Measurements from ENCODE around the gene ABHD3. TPM values are rescaled to one million over a fixed set of nuclear protein-coding genes. Genes with fewer than 3 reads are reported as not detected.
"Not testable (repeated sequence)": the region's sequence is repeated elsewhere in the genome, so short reads cannot be mapped to it uniquely, and the experiment has no call there.

The ABHD3 gene
- total RNA-seq, 2 experiments from 2014 or later, result 154 to 169 TPM

- Histone ChIP-seq H3K4me2 (ENCODE audit: low read length) (peak within 1 kb of the TSS; percentile 75), H2AFZ (ENCODE audit: low read length) (peak within 1 kb of the TSS; percentile 96), H3K79me2 (ENCODE audit: insufficient read depth, low read depth, low read length) (peaks cover 52% of the 10 kb centered on the region), H3K27ac (ENCODE audit: low read depth, low read length, poor library complexity, severe bottlenecking) (peak within 1 kb of the TSS; percentile 92), H3K9me3 (ENCODE audit: low read length) (peaks cover 16% of the 10 kb centered on the region; the same call in 1 of the 2 replicates), H4K20me1 (ENCODE audit: insufficient read depth, low read length) (peaks cover 19% of the 10 kb centered on the region), H3K9me2 (ENCODE audit: insufficient read depth, low read length) (no peaks in the 10 kb centered on the region), H3K4me1 (ENCODE audit: insufficient read depth, low read length, poor library complexity, severe bottlenecking) (peaks cover 20% of the 10 kb centered on the region), H3K4me3 (ENCODE audit: low read depth, low read length, poor library complexity, severe bottlenecking) (peak within 1 kb of the TSS; percentile 87), H3K36me3 (ENCODE audit: insufficient read depth, low read length) (peaks cover 47% of the 10 kb centered on the region)
- DNase-seq (ENCODE audit: low spot score), result peak; percentile 96
- TSS peak; percentile 88 for BruUV-seq (replicated peaks)
- intact Hi-C loops (cut with micrococcal nuclease; ENCODE audit: unreplicated experiment), result loop anchor here (1.0 to 10.0 kb wide), 4 partner anchors 12 to 242 kb away; partner anchors contain the start of genes ABHD3, ESCO1 and MIB1
- TF ChIP-seq EZH2phosphoT487 (IDR thresholded peaks at IDR 0.05; ENCODE audit: borderline replicate concordance, low read depth, low read length), result no peak
- peak; percentile 86 for TF ChIP-seq CTCF (conservative IDR thresholded peaks at IDR 0.05; ENCODE audit: low read length)
- ChIA-PET POLR2A (interaction anchor here (0.7 to 3.5 kb wide), 12 partner anchors 10 to 1868 kb away, joined by 3 to 49 read pairs (median 4); partner anchors contain the start of genes ESCO1 and MIB1), CTCF (ENCODE audit: unreplicated experiment) (interaction anchor here (0.5 to 1.9 kb wide), 4 partner anchors 11 to 329 kb away, joined by 3 to 17 read pairs (median 3); partner anchors contain the start of gene ESCO1)
Measured at GRCh38 chr18:21612125-21613039, 92.2 kb downstream of the ABHD3 start, which contains the start of gene SNRPD1. Gene SNRPD1 (plus strand): TSS chr18:21612314. CDS start chr18:21612430, 116 bp downstream.

GRCh38 chr18:21611401-21612124, 93.0 kb downstream of the ABHD3 start:
- Histone ChIP-seq H3K27ac (ENCODE audit: low read depth, low read length, poor library complexity, severe bottlenecking) (peak overlapping the region; percentile 92), H3K36me3 (ENCODE audit: insufficient read depth, low read length) (peaks cover 38% of the 10 kb centered on the region), H2AFZ (ENCODE audit: low read length) (peak overlapping the region; percentile 96), H3K9me3 (ENCODE audit: low read length) (peaks cover 16% of the 10 kb centered on the region; the same call in 1 of the 2 replicates), H3K4me3 (ENCODE audit: low read depth, low read length, poor library complexity, severe bottlenecking) (peak overlapping the region; percentile 87), H3K4me2 (ENCODE audit: low read length) (peak overlapping the region; percentile 75), H3K4me1 (ENCODE audit: insufficient read depth, low read length, poor library complexity, severe bottlenecking) (peaks cover 20% of the 10 kb centered on the region), H4K20me1 (ENCODE audit: insufficient read depth, low read length) (peaks cover 14% of the 10 kb centered on the region; the same call in 1 of the 2 replicates), H3K79me2 (ENCODE audit: insufficient read depth, low read depth, low read length) (peaks cover 44% of the 10 kb centered on the region)
- ChIA-PET POLR2A (interaction anchor here (0.7 to 3.5 kb wide), 6 partner anchors 9 to 129 kb away, joined by 3 to 49 read pairs (median 4); partner anchors contain the start of genes ESCO1 and MIB1), CTCF (ENCODE audit: unreplicated experiment) (interaction anchor here (1.9 kb wide), 1 partner anchor 11 kb away, joined by 17 read pairs; the partner anchor contains the start of gene ESCO1)
- DNase-seq (ENCODE audit: low spot score), result peak; percentile 26
- H3K9me2 ChIP-seq (ENCODE audit: insufficient read depth, low read length), result not testable (repeated sequence)
- BruUV-seq (replicated peaks), result TSS peak; percentile 79
- intact Hi-C loops (cut with micrococcal nuclease; ENCODE audit: unreplicated experiment), result loop anchor here (1.0 to 10.0 kb wide), 4 partner anchors 11 to 243 kb away; partner anchors contain the start of genes ABHD3, ESCO1 and MIB1

- POLR2A ChIA-PET, result interaction anchor here (1.5 kb wide), 1 partner anchor 8 kb away, joined by 5 read pairs; no protein-coding TSS in a partner anchor
- peak overlapping the region; percentile 71; the same call in 1 of the 2 replicates for H2AFZ ChIP-seq (ENCODE audit: low read length)
- no peaks in the 10 kb centered on the region for H3K9me2 ChIP-seq (ENCODE audit: insufficient read depth, low read length)
- no peaks in the 10 kb centered on the region for H3K36me3 ChIP-seq (ENCODE audit: insufficient read depth, low read length)
- no peak overlapping the region for H3K4me3 ChIP-seq (ENCODE audit: low read depth, low read length, poor library complexity, severe bottlenecking)
- H3K9me3 ChIP-seq (ENCODE audit: low read length), result no peaks in the 10 kb centered on the region
- H3K79me2 ChIP-seq (ENCODE audit: insufficient read depth, low read depth, low read length), result no peaks in the 10 kb centered on the region
- CTCF ChIA-PET (ENCODE audit: unreplicated experiment), result no interaction called here
- intact Hi-C loops (cut with micrococcal nuclease; ENCODE audit: unreplicated experiment), result loop anchor here (10.0 kb wide), 1 partner anchor 490 kb away; the partner anchor contains the start of gene ROCK1
- TF ChIP-seq CTCF (conservative IDR thresholded peaks at IDR 0.05; ENCODE audit: low read length) (no peak), EZH2phosphoT487 (IDR thresholded peaks at IDR 0.05; ENCODE audit: borderline replicate concordance, low read depth, low read length) (no peak)
- H4K20me1 ChIP-seq (ENCODE audit: insufficient read depth, low read length), result no peaks in the 10 kb centered on the region
- H3K4me2 ChIP-seq (ENCODE audit: low read length), result no peak overlapping the region
- H3K27ac ChIP-seq (ENCODE audit: low read depth, low read length, poor library complexity, severe bottlenecking), result no peak overlapping the region
- DNase-seq (ENCODE audit: low spot score), result no peak
- no TSS peak for BruUV-seq (replicated peaks)
- H3K4me1 ChIP-seq (ENCODE audit: insufficient read depth, low read length, poor library complexity, severe bottlenecking), result peaks cover 15% of the 10 kb centered on the region
Measured at GRCh38 chr18:21605213-21605612, 99.4 kb downstream of the ABHD3 start.
